ENCODE measurements around the gene LOXHD1. TPM values are rescaled to one million over a fixed set of nuclear protein-coding genes. Genes with fewer than 3 reads are reported as not detected.

LOXHD1 gene
- total RNA-seq, 4 donors from 2014 or later: 0.13 to 0.50 TPM; not detected in 2

- DNase-seq (ENCODE audit: extremely low spot score): no peak
- no peaks in the 10 kb centered on the region for H3K36me3 ChIP-seq
- no peak overlapping the region for H3K4me3 ChIP-seq
- H3K4me1 ChIP-seq: peaks cover 0 to 13% (median 13%) of the 10 kb centered on the region in 4 donors
- 81% methylated on average over 12 of the region's 21 CpGs for WGBS
- intact Hi-C loops (cut with DNase I): no loop called here
- peaks cover 0 to 9% (median 8%) of the 10 kb centered on the region in 4 donors for H3K9me3 ChIP-seq
- TF ChIP-seq, protein P1, sequence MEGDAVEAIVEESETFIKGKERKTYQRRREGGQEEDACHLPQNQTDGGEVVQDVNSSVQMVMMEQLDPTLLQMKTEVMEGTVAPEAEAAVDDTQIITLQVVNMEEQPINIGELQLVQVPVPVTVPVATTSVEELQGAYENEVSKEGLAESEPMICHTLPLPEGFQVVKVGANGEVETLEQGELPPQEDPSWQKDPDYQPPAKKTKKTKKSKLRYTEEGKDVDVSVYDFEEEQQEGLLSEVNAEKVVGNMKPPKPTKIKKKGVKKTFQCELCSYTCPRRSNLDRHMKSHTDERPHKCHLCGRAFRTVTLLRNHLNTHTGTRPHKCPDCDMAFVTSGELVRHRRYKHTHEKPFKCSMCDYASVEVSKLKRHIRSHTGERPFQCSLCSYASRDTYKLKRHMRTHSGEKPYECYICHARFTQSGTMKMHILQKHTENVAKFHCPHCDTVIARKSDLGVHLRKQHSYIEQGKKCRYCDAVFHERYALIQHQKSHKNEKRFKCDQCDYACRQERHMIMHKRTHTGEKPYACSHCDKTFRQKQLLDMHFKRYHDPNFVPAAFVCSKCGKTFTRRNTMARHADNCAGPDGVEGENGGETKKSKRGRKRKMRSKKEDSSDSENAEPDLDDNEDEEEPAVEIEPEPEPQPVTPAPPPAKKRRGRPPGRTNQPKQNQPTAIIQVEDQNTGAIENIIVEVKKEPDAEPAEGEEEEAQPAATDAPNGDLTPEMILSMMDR (IDR thresholded peaks at IDR 0.05): no peak
- H3K27me3 ChIP-seq: no peaks in the 10 kb centered on the region
- H3K27ac ChIP-seq (replicated peaks in 1 of 4): no peak overlapping the region
Measured at GRCh38 chr18:46477425-46478011, 179.5 kb downstream of the LOXHD1 start.

DNA sequence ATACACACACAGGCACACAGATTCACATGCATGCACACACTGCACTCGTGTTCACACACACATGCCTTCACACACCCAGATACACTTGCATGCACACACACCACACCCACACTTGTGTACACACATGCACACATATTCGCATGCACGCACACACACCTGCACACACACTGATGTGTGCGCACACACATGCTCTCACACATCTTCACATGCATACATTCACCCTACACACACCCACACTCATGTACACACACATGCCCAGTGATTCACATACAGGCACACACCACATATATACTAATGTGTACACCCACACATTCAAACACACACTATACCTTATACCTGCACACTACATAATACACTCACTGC lies 181.6 kb downstream of the LOXHD1 start:
- no peak for DNase-seq (ENCODE audit: extremely low spot score)
- no peak overlapping the region for H3K4me3 ChIP-seq
- 97% methylated on average over 4 of the region's 4 CpGs for WGBS
- no peaks in the 10 kb centered on the region for H3K9me3 ChIP-seq
- intact Hi-C loops (cut with DNase I): no loop called here
- peaks cover 0 to 7% (median 6%) of the 10 kb centered on the region in 4 donors for H3K4me1 ChIP-seq
- no peak overlapping the region for H3K27ac ChIP-seq (replicated peaks in 1 of 4)
- no peak for TF ChIP-seq EP300 (IDR thresholded peaks at IDR 0.05)
- no peak for TF ChIP-seq POLR2A (IDR thresholded peaks at IDR 0.05; ENCODE audit: low read depth)
- TF ChIP-seq, protein P1 (IDR thresholded peaks at IDR 0.05): no peak
- TF ChIP-seq POLR2AphosphoS5 (IDR thresholded peaks at IDR 0.05): no peak
- H3K36me3 ChIP-seq: no peaks in the 10 kb centered on the region
- no peaks in the 10 kb centered on the region for H3K27me3 ChIP-seq

GRCh38 chr18:46474487-46475389 lies 182.3 kb downstream of the LOXHD1 start:
- Histone ChIP-seq H3K36me3 (no peaks in the 10 kb centered on the region), H3K4me3 (no peak overlapping the region), H3K27me3 (no peaks in the 10 kb centered on the region), H3K9me3 (no peaks in the 10 kb centered on the region), H3K4me1 (peaks cover 0 to 4% (median 4%) of the 10 kb centered on the region in 4 donors), H3K27ac (replicated peaks in 1 of 4) (no peak overlapping the region)
- intact Hi-C loops (cut with DNase I): no loop called here
- TF ChIP-seq POLR2AphosphoS5 (IDR thresholded peaks at IDR 0.05) (no peak), EP300 (IDR thresholded peaks at IDR 0.05) (no peak), POLR2A (IDR thresholded peaks at IDR 0.05; ENCODE audit: low read depth) (no peak)
- TF ChIP-seq, protein P1 (IDR thresholded peaks at IDR 0.05): no peak
- no peak for DNase-seq (ENCODE audit: extremely low spot score)
- 84% methylated on average over 11 of the region's 14 CpGs for WGBS

DNA sequence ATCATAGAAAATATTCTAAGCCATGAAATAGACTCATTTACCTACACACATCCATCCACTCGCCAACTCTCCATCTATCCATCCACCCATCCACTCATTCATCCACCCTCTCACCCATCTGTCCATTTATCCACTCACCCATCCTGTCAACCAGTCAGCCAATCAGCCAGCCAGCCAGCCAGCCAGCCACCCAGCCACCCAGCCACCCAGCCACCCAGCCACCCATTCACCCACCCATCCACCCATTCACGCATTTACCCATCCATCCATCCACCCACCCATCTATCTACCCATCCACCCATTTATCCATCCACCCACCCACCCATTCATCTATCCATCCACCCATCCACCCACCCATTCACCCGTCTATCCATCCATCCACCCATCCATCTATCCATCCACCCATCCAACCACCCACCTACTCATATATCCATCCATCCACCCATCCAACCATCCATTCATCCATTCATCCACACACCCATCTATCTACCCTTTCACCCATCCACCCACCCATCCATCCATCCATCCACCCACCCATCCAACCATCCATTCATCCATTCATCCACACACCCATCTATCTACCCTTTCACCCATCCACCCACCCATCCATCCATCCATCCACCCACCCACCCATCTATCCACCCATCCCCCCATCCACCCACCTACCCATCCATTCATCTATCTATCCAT lies 185.1 kb downstream of the LOXHD1 start:
- WGBS: 93% methylated on average over 3 of the region's 3 CpGs
- no peak for DNase-seq (ENCODE audit: extremely low spot score)
- no peaks in the 10 kb centered on the region for H3K36me3 ChIP-seq
- no peaks in the 10 kb centered on the region for H3K9me3 ChIP-seq
- no peak overlapping the region for H3K4me3 ChIP-seq
- no peaks in the 10 kb centered on the region for H3K27me3 ChIP-seq
- H3K27ac ChIP-seq (replicated peaks in 1 of 4): no peak overlapping the region
- peaks cover 0 to 20% (median 13%) of the 10 kb centered on the region in 4 donors for H3K4me1 ChIP-seq
- intact Hi-C loops (cut with DNase I): no loop called here
- TF ChIP-seq POLR2A (IDR thresholded peaks at IDR 0.05; ENCODE audit: low read depth) (no peak), POLR2AphosphoS5 (IDR thresholded peaks at IDR 0.05) (no peak), EP300 (IDR thresholded peaks at IDR 0.05) (no peak)
- TF ChIP-seq, protein P1 (IDR thresholded peaks at IDR 0.05): no peak
